ENCODE results near the gene ASPG. TPM values are rescaled to one million over a fixed set of nuclear protein-coding genes. Genes with fewer than 3 reads are reported as not detected.

ASPG gene
- total and polyA plus RNA-seq, 9 donors = 0.45 to 28.8 (median 18.7) TPM

DNA sequence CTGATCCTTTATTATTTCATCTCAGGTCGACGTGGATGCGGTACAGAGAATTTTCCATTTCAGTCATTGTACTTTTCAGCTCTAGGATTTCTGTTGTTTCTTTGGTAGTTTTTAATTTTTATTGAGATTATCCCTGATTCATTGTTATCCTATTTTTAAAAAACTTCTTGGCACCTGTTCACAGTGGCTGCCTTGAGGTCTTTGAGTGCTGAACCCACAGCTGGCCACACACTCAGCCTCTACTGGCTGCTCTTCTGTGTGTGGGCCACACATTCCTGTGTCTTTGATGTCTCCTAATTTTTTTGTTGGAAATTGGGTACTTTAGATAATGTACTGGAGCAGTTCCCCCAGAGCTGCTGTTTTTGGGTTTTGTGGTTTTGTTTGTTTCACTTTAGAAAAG, 37.7 kb upstream of the ASPG start:
- TF ChIP-seq POLR2A (IDR thresholded peaks at IDR 0.05) (no peak), EP300 (IDR thresholded peaks at IDR 0.05) (no peak)
- TF ChIP-seq, protein P1, sequence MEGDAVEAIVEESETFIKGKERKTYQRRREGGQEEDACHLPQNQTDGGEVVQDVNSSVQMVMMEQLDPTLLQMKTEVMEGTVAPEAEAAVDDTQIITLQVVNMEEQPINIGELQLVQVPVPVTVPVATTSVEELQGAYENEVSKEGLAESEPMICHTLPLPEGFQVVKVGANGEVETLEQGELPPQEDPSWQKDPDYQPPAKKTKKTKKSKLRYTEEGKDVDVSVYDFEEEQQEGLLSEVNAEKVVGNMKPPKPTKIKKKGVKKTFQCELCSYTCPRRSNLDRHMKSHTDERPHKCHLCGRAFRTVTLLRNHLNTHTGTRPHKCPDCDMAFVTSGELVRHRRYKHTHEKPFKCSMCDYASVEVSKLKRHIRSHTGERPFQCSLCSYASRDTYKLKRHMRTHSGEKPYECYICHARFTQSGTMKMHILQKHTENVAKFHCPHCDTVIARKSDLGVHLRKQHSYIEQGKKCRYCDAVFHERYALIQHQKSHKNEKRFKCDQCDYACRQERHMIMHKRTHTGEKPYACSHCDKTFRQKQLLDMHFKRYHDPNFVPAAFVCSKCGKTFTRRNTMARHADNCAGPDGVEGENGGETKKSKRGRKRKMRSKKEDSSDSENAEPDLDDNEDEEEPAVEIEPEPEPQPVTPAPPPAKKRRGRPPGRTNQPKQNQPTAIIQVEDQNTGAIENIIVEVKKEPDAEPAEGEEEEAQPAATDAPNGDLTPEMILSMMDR (IDR thresholded peaks at IDR 0.05) = no peak
- no peak overlapping the region for H3K27ac ChIP-seq
- no peaks in the 10 kb centered on the region for H3K36me3 ChIP-seq
- no peaks in the 10 kb centered on the region for H3K27me3 ChIP-seq
- H3K9me3 ChIP-seq = no peaks in the 10 kb centered on the region
- 90 to 96% (median 94%) methylated on average over 3 of the region's 3 CpGs for WGBS, 3 donors
- no peak for DNase-seq
- no peak overlapping the region for H3K4me3 ChIP-seq
- intact Hi-C loops (cut with DNase I) = no loop called here
- H3K4me1 ChIP-seq (ENCODE audit: insufficient read depth) = no peaks in the 10 kb centered on the region

DNA sequence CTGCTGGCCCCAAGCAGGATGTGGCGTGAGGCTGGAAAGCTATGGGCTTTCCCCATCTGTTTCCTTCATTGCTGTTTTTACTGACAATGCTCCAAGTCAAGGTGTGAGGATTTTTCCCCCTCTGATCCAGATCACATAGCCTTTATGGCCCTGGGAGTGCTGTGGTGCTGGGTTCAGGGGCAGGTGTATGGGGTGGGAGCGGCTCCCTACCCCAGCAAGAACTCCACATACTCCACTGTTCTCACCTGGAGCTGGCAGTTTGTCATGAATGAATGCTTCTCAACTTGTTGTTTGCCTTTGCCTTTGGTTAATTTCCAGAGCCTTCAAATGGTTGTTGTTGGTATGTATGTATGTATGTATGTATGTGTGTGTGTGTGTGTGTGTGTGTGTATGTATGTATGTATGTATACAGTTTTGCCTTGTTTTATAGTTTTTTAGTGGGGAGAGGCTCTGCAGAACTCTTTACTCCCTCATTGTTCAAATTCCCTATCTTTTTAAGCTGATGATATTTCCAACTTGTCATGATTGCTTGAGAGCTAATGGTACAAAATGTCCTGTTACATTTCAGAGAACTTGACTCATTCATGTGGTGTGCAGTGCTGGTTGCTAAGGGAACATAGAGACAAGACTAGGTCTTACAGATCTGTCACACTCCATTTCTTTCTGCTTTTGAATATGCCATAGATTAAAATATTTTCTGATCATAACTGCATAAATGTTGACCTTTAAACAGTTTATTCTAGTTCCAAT, 36.6 kb upstream of the ASPG start:
- 84 to 94% (median 85%) methylated on average over 2 of the region's 2 CpGs for WGBS, 3 donors
- no peak for DNase-seq
- Histone ChIP-seq H3K36me3 (no peaks in the 10 kb centered on the region), H3K4me1 (ENCODE audit: insufficient read depth) (no peaks in the 10 kb centered on the region), H3K27me3 (no peaks in the 10 kb centered on the region), H3K27ac (no peak overlapping the region), H3K9me3 (no peaks in the 10 kb centered on the region), H3K4me3 (no peak overlapping the region)
- TF ChIP-seq, protein P1 (IDR thresholded peaks at IDR 0.05) = no peak
- TF ChIP-seq EP300 (IDR thresholded peaks at IDR 0.05) (no peak), POLR2A (IDR thresholded peaks at IDR 0.05) (no peak)
- intact Hi-C loops (cut with DNase I) = no loop called here

DNA sequence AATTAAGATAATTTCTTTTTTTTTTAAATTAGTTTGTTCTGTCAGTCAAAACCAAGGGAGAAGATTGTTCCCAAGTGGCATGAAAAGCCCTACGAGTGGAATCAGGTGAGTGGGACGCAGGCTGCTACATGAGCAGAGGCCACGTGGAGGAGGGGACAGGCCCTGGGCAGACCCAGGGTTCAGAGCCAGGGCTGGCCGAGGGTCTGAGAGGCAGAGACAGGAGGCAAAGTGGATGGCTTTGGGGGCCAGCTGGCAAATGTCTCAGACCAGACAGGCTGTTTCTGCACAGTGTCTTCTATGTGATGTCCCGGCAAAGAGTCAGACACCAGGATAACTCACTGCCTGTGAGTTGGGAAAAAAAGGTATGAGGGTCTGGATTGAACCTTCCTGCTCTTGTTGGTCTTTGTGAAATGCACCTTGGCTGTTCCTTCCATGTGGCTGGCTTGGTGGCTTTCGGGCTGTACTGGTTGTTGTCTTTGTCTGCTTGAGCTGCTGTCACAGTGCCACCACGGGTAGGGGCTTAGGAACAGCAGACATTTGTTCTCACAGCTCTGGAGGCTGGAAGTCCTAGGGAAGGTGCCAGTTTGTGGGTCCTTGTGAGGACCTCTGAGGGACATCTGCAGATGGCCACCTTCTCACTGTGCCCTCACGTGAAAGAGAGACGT, 35.8 kb upstream of the ASPG start:
- H3K27me3 ChIP-seq = no peaks in the 10 kb centered on the region
- intact Hi-C loops (cut with DNase I) = no loop called here
- 59 to 64% (median 61%) methylated on average over 9 of the region's 9 CpGs for WGBS, 3 donors
- H3K27ac ChIP-seq = no peak overlapping the region
- H3K9me3 ChIP-seq = no peaks in the 10 kb centered on the region
- H3K36me3 ChIP-seq = no peaks in the 10 kb centered on the region
- H3K4me3 ChIP-seq = no peak overlapping the region
- DNase-seq = no peak
- H3K4me1 ChIP-seq (ENCODE audit: insufficient read depth) = no peaks in the 10 kb centered on the region
- TF ChIP-seq EP300 (IDR thresholded peaks at IDR 0.05) = no peak
- no peak for TF ChIP-seq POLR2A (IDR thresholded peaks at IDR 0.05)
- TF ChIP-seq, protein P1 (IDR thresholded peaks at IDR 0.05) = no peak

DNA sequence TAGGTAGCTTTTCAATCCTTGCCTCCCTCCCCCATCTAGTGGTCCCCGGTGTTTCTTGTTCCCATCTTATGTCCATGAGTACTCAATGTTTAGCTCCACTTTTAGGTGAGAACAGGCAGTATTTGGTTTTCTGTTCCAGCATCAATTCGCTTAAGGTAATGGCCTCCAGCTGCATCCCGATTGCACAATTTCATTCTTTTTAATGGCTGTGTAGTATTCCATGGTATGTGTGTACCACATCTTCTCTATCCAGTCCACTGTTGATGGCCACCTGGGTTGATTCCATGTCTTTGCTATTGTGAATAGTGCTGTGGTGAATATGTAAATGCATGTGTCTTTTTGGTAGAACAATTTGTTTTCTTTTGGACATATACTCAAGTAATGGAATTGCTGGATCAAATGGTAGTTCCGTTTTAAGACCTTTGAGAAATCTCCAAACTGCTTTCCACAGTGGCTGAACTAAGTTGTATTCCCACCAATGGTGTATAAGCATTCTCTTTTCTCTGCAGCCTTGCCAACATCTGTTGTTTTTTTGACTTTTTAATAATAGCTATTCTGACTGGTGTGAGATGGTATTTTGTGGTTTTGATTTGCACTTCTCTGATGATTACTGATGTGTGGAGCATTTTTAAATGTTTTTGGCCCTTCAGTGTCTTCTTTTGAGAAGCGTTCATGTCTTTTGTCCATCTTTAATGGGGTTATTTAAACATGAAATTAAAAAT, 34.2 kb upstream of the ASPG start:
- no peak for DNase-seq
- Histone ChIP-seq H3K27ac (no peak overlapping the region), H3K27me3 (no peaks in the 10 kb centered on the region), H3K4me1 (ENCODE audit: insufficient read depth) (no peaks in the 10 kb centered on the region), H3K36me3 (no peaks in the 10 kb centered on the region), H3K9me3 (no peaks in the 10 kb centered on the region), H3K4me3 (no peak overlapping the region)
- 85 to 88% (median 86%) methylated on average over 5 of the region's 5 CpGs for WGBS, 3 donors
- TF ChIP-seq EP300 (IDR thresholded peaks at IDR 0.05) = no peak
- no peak for TF ChIP-seq POLR2A (IDR thresholded peaks at IDR 0.05)
- TF ChIP-seq, protein P1 (IDR thresholded peaks at IDR 0.05) = no peak
- intact Hi-C loops (cut with DNase I) = no loop called here

All from ovary (tissue), 9 donors.